ENCODE measurements around the gene FXYD5.

DNA sequence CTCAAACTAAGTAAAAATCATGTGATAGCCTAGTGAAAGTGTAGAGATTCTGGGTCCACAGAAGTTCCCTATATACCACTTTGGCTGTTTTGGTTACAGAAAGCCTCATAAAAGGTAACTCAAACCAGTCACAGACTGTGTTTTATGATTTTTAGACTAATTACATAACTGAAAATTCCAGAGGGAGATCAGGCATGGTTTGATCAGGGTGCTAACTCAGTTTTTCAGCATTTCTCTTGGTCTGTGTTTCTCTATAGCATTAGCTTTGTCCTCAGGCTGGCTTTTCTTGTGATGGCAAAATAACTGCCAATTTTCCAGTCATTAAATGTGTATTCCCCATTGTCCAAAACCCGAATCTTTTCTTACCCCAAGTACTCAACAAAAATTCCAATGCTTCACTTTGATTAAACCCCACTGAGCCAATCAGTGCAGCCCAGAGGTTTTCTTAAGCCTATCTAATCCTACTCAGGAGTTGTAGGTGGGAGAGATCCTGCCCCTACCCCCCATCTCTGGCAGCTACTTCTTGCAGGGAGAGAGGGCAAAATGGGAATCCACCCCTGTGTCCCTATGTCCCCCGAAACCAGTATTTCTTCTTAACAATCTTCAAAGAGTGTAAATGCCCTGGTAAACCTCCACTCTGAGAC is 47.5 kb upstream of the FXYD5 start:
- TF ChIP-seq FOXA1 (IDR thresholded peaks at IDR 0.05) (no peak), SP1 (IDR thresholded peaks at IDR 0.05) (no peak), ZNF384 (IDR thresholded peaks at IDR 0.05) (no peak), FOXM1 (IDR thresholded peaks at IDR 0.05; ENCODE audit: borderline replicate concordance) (no peak), CTBP1 (IDR thresholded peaks at IDR 0.05; ENCODE audit: borderline replicate concordance) (no peak), BHLHE40 (IDR thresholded peaks at IDR 0.05; ENCODE audit: borderline replicate concordance) (no peak), TARDBP (IDR thresholded peaks at IDR 0.05) (no peak)

Data from HEK293T (cell line).